HCT116 (cell line): ENCODE results near the gene ACOT8. TPM values are rescaled to one million over a fixed set of nuclear protein-coding genes. Genes with fewer than 3 reads are reported as not detected.

Experiments used
- ATAC-seq: fragments of 200-7000 bp; cut with Tn5 transposase; 2 replicates; pipeline ENCODE4 v1.9.1; 2020; ENCODE audit warnings: mild to moderate bottlenecking, moderate library complexity
- BruUV-seq: library from RNA; stranded (reverse); fragments of 400-500 nt; replicated peaks from 2 replicates; lab custom pipeline; 2021; lab: Mats Ljungman, UMichigan
- CTCF ChIA-PET: fragments of 300-600 bp; sonication (Branson Sonifier 250); formaldehyde crosslinking; loops from one replicate; lab custom pipeline; 2021; ENCODE audit warnings: antibody characterized with exemption; lab: Charles Lee
- POLR2A ChIA-PET: fragments of 300-600, 350-600 bp; sonication (Branson Sonifier 250); formaldehyde crosslinking; loops from one replicate; lab custom pipeline; 2021; ENCODE audit warnings: antibody characterized with exemption; lab: Charles Lee
- RAD21 ChIA-PET, 2 experiments: fragments of 300-600 bp; sonication (Branson Sonifier 250); formaldehyde crosslinking; loops; one replicate each; lab custom pipeline; 2023; ENCODE audit warnings: low total read pairs in 2 of 2; ENCODE audit not compliant: uncharacterized antibody in 2 of 2, unreplicated experiment in 2 of 2, low non-redundant PET in 1 of 2; lab: Charles Lee
- DNase-seq: peaks from one replicate; pipeline ENCODE4 v3.0.0-alpha.2; 2010; ENCODE audit warnings: low read depth, low spot score
- H2AFZ ChIP-seq: fragments of 200-600 bp; shearing (Covaris generic), sonication (generic); 2 replicates; pipeline ENCODE4 v1.6.1; 2017; ENCODE audit warnings: low read depth, mixed run types, mixed read lengths, antibody characterized with exemption, low read length; ENCODE audit not compliant: poor library complexity, severe bottlenecking
- H3K27ac ChIP-seq: 2 replicates; pipeline ENCODE4 v1.5.1; 2012; ENCODE audit warnings: low read depth, low read length
- H3K27me3 ChIP-seq: fragments of 200-600 bp; sonication (generic); 2 replicates; pipeline ENCODE4 v1.6.1; 2016; ENCODE audit warnings: mixed run types, low read length, mixed read lengths; ENCODE audit not compliant: insufficient read depth
- H3K36me3 ChIP-seq, 2 experiments: fragments of 200-500 bp in 1 of 2; fragments of 200-600 bp in 1 of 2; sonication (Bioruptor generic) in 1 of 2; sonication (generic) in 1 of 2; 2 replicates each; pipeline versions ENCODE4 v1.5.1 to v1.6.1; 2014 to 2016; ENCODE audit warnings: low read length in 2 of 2, inconsistent platforms in 1 of 2, mixed read lengths in 1 of 2, mixed run types in 1 of 2; ENCODE audit not compliant: insufficient read depth in 2 of 2, control insufficient read depth in 1 of 2
- H3K4me1 ChIP-seq, 2 experiments: fragments of 200-600 bp in 1 of 2; sonication (generic) in 1 of 2; 2 replicates each; pipeline versions ENCODE4 v1.5.1 to v1.6.1; 2012 to 2017; ENCODE audit warnings: low read length in 2 of 2, inconsistent platforms in 1 of 2, mild to moderate bottlenecking in 1 of 2, mixed read lengths in 1 of 2, mixed run types in 1 of 2, moderate library complexity in 1 of 2; ENCODE audit not compliant: insufficient read depth in 2 of 2, control insufficient read depth in 1 of 2
- H3K4me2 ChIP-seq: fragments of 200-600 bp; sonication (generic); 2 replicates; pipeline ENCODE4 v1.6.1; 2017; ENCODE audit warnings: mixed run types, low read length, mixed read lengths
- H3K4me3 ChIP-seq, 2 experiments: fragments of 200-600 bp in 1 of 2; sonication (generic) in 1 of 2; replicated peaks in 1 of 2; 2 replicates each; pipeline ENCODE4 v1.5.1; 2011 to 2016; ENCODE audit warnings: low read length in 2 of 2, control low read depth in 1 of 2, low read depth in 1 of 2, mild to moderate bottlenecking in 1 of 2, mixed read lengths in 1 of 2, mixed run types in 1 of 2
- H3K79me2 ChIP-seq: fragments of 200-600 bp; sonication (generic); 2 replicates; pipeline ENCODE4 v1.6.1; 2017; ENCODE audit warnings: mild to moderate bottlenecking, mixed run types, low read length, moderate library complexity, mixed read lengths; ENCODE audit not compliant: insufficient read depth
- H3K9ac ChIP-seq: fragments of 200-600 bp; sonication (generic); 2 replicates; pipeline ENCODE4 v1.6.1; 2016; ENCODE audit warnings: low read length, mixed read lengths
- H3K9me2 ChIP-seq: fragments of 200-600 bp; sonication (generic), shearing (Covaris generic); 2 replicates; pipeline ENCODE4 v1.6.1; 2017; ENCODE audit warnings: mixed run types, mild to moderate bottlenecking, moderate library complexity; ENCODE audit not compliant: insufficient read depth
- H3K9me3 ChIP-seq, 2 experiments: fragments of 200-500 bp in 1 of 2; fragments of 200-600 bp in 1 of 2; sonication (Bioruptor generic) in 1 of 2; sonication (generic) in 1 of 2; 2 replicates each; pipeline ENCODE4 v1.6.1; 2014 to 2017; ENCODE audit warnings: low read length in 2 of 2, mixed read lengths in 2 of 2, inconsistent platforms in 1 of 2, low read depth in 1 of 2, mild to moderate bottlenecking in 1 of 2, mixed run types in 1 of 2, moderate library complexity in 1 of 2; ENCODE audit not compliant: control insufficient read depth in 1 of 2, insufficient read depth in 1 of 2
- H4K20me1 ChIP-seq: fragments of 200-600 bp; sonication (generic), shearing (Covaris generic); 2 replicates; pipeline ENCODE4 v1.6.1; 2017; ENCODE audit warnings: mixed run types, mild to moderate bottlenecking, moderate library complexity; ENCODE audit not compliant: insufficient read depth
- EZH2 ChIP-seq: fragments of 200-600 bp; sonication (generic); IDR thresholded peaks from 2 replicates; pipeline ENCODE4 v1.6.1; 2017; ENCODE audit warnings: antibody characterized with exemption, mixed run types
- JUND ChIP-seq: IDR thresholded peaks from 2 replicates; pipeline ENCODE4 v1.6.1; 2012
- POLR2A ChIP-seq: IDR thresholded peaks from 2 replicates; pipeline ENCODE4 v1.7.0; 2011; ENCODE audit warnings: borderline replicate concordance; ENCODE audit not compliant: insufficient read depth, insufficient read length; ENCODE audit errors: extremely low read depth
- POLR2AphosphoS5 ChIP-seq: IDR thresholded peaks from 2 replicates; pipeline ENCODE4 v1.6.1; 2011; ENCODE audit warnings: mild to moderate bottlenecking, low read depth, low read length, moderate library complexity
- SIN3A ChIP-seq: IDR thresholded peaks from 2 replicates; pipeline ENCODE4 v1.6.1; 2012; ENCODE audit warnings: low read depth
- SP1 ChIP-seq: IDR thresholded peaks from 2 replicates; pipeline ENCODE4 v1.6.1; 2012; ENCODE audit warnings: low read depth
- TCF7L2 ChIP-seq: IDR thresholded peaks from 2 replicates; pipeline ENCODE4 v1.7.0; 2011; ENCODE audit warnings: borderline replicate concordance, inconsistent platforms; ENCODE audit not compliant: insufficient read depth, insufficient read length; ENCODE audit errors: extremely low read depth
- ZFX ChIP-seq: fragments of 450-650 bp; IDR thresholded peaks from 2 replicates; pipeline ENCODE4 v1.6.1; 2017
- intact Hi-C: fragments of 100-400 bp; cut with micrococcal nuclease; formaldehyde crosslinking; loops from 2 replicates; pipeline ENCODE4 v1.10.0; 2022
- total RNA-seq: library from RNA; stranded (reverse); gene quantifications from one replicate; pipeline ENCODE4 v1.2.1, GENCODE V29; 2021; ENCODE audit not compliant: unreplicated experiment
- TF ChIP-seq, protein P1 (sequence below), 3 experiments: fragments of 200-600 bp in 1 of 3; sonication (generic) in 1 of 3; IDR thresholded peaks in 2 of 3; conservative IDR thresholded peaks in 1 of 3; 2 replicates each; pipeline ENCODE4 v1.5.1; 2012 to 2017; ENCODE audit warnings: low read depth in 2 of 3, low read length in 2 of 3, antibody characterized with exemption in 1 of 3, borderline replicate concordance in 1 of 3, control low read depth in 1 of 3, mild to moderate bottlenecking in 1 of 3, mixed read lengths in 1 of 3, mixed run types in 1 of 3, moderate library complexity in 1 of 3; ENCODE audit not compliant: insufficient read depth in 1 of 3
- TF ChIP-seq, protein P2 (sequence below): IDR thresholded peaks from 2 replicates; pipeline ENCODE4 v1.6.1; 2012

ACOT8 gene
- total RNA-seq, 1 experiment from 2014 or later, result 12.2 TPM

DNA sequence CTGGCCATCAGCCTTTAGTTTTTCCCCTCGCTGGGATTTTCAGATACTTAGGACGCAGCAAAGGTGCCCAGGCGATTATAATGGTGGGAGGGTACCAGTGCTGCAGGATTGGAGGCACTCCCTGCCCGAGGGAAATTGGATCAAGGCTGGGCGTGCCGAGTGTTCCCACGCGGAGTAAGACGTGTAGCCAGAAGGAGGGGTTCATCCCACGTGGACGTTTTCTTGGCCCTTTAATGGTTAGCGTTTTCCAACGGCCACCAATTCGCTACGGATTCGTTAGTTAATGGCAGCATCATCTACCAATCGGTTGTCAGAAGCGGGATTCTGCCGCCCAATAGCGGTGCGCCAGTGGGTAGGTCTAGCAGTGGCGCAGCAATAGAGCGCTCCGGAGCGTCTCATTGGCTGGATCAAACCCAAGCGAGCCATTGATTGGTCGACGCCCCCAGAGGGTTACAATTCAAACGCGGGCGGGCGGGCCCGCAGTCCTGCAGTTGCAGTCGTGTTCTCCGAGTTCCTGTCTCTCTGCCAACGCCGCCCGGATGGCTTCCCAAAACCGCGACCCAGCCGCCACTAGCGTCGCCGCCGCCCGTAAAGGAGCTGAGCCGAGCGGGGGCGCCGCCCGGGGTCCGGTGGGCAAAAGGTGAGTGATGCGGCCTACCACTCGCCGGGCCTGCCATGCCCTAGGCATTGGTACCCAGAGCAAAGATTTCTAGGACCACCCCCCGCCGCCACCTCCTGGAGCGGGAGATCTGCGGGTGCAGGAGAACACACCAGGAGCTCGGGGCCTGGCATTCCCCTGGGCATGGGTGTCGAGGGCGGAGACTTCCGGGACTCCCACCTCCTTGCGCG lies 44.8 kb downstream of the ACOT8 start, which contains the start of gene UBE2C:
TSS of gene UBE2C (plus strand) at position 488 of the 849 bp plus-strand sequence. CDS start at position 540, 52 bp downstream.
- H3K4me1 ChIP-seq, result peaks cover 21 to 31% of the 10 kb centered on the region in 2 experiments; a peak in 3 of 4 replicates
- RAD21 ChIA-PET, result no interaction called here
- peaks cover 34% of the 10 kb centered on the region for H3K79me2 ChIP-seq
- peak; percentile 100 for DNase-seq
- no TSS peak for BruUV-seq
- peak within 1 kb of the TSS; percentile 86 for H3K4me2 ChIP-seq
- CTCF ChIA-PET, result interaction anchor here (1.2 kb wide), 1 partner anchor 157 kb away, joined by 3 read pairs; no protein-coding TSS in a partner anchor
- POLR2A ChIA-PET, result no interaction called here
- H3K9ac ChIP-seq, result peak within 1 kb of the TSS; percentile 91
- H3K27me3 ChIP-seq, result no peaks in the 10 kb centered on the region
- H2AFZ ChIP-seq, result no peak within 1 kb of the TSS
- no peaks in the 10 kb centered on the region for H4K20me1 ChIP-seq
- intact Hi-C loops, result loop anchor here (5.0 kb wide), 1 partner anchor 160 kb away; the partner anchor contains the start of gene ZNF335
- TF ChIP-seq JUND (no peak), TCF7L2 (no peak), ZFX (peak; percentile 94), EZH2 (no peak), SP1 (peak; percentile 99), POLR2AphosphoS5 (peak; percentile 72), POLR2A (peak; percentile 26), SIN3A (peak; percentile 99)
- TF ChIP-seq, protein P1, sequence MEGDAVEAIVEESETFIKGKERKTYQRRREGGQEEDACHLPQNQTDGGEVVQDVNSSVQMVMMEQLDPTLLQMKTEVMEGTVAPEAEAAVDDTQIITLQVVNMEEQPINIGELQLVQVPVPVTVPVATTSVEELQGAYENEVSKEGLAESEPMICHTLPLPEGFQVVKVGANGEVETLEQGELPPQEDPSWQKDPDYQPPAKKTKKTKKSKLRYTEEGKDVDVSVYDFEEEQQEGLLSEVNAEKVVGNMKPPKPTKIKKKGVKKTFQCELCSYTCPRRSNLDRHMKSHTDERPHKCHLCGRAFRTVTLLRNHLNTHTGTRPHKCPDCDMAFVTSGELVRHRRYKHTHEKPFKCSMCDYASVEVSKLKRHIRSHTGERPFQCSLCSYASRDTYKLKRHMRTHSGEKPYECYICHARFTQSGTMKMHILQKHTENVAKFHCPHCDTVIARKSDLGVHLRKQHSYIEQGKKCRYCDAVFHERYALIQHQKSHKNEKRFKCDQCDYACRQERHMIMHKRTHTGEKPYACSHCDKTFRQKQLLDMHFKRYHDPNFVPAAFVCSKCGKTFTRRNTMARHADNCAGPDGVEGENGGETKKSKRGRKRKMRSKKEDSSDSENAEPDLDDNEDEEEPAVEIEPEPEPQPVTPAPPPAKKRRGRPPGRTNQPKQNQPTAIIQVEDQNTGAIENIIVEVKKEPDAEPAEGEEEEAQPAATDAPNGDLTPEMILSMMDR (IDR thresholded peaks at IDR 0.05 in 2 of 3, conservative IDR thresholded peaks at IDR 0.05 in 1 of 3; ENCODE audit: borderline replicate concordance in 1 of 3, insufficient read depth in 1 of 3, low read depth in 2 of 3, low read length in 2 of 3), result no peak
- TF ChIP-seq, protein P2, sequence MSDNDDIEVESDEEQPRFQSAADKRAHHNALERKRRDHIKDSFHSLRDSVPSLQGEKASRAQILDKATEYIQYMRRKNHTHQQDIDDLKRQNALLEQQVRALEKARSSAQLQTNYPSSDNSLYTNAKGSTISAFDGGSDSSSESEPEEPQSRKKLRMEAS, result peak; percentile 93
- H3K27ac ChIP-seq, result peak within 1 kb of the TSS; percentile 93
- peak within 1 kb of the TSS; percentile 85 to 100 for H3K4me3 ChIP-seq
- peaks cover 44 to 63% of the 10 kb centered on the region in 2 experiments for H3K36me3 ChIP-seq
- ATAC-seq, result peak; percentile 97
- no peaks in the 10 kb centered on the region for H3K9me2 ChIP-seq
- H3K9me3 ChIP-seq, result no peaks in the 10 kb centered on the region
